Astrocyte (in vitro differentiated cells and primary cell): ENCODE results near the gene PCDHGA3. TPM values are rescaled to one million over a fixed set of nuclear protein-coding genes. Genes with fewer than 3 reads are reported as not detected.

Source experiments
- DNase-seq: peaks from one replicate; pipeline ENCODE4 v3.0.0-alpha.2; 2010; ENCODE audit warnings: low read depth
- FAIRE-seq: peaks from 2 replicates; lab custom pipeline; 2011; peaks lifted over from hg19 to GRCh38; lab: Jason Lieb, UNC
- H2AFZ ChIP-seq: 2 replicates; pipeline ENCODE4 v1.6.0; 2012; ENCODE audit warnings: low read depth, low read length, inconsistent platforms
- H3K27ac ChIP-seq: 2 replicates; pipeline ENCODE4 v1.5.1; 2011; ENCODE audit warnings: low read depth, low read length, inconsistent platforms
- H3K27me3 ChIP-seq: 2 replicates; pipeline ENCODE4 v1.6.0; 2011; ENCODE audit warnings: low read length, inconsistent platforms; ENCODE audit not compliant: insufficient read depth
- H3K36me3 ChIP-seq: 2 replicates; pipeline ENCODE4 v1.5.1; 2011; ENCODE audit warnings: low read length, inconsistent platforms; ENCODE audit not compliant: insufficient read depth
- H3K4me1 ChIP-seq: 2 replicates; pipeline ENCODE4 v1.5.1; 2011; ENCODE audit warnings: low read length, inconsistent platforms; ENCODE audit not compliant: insufficient read depth
- H3K4me2 ChIP-seq: 2 replicates; pipeline ENCODE4 v1.6.0; 2012; ENCODE audit warnings: low read length, inconsistent platforms
- H3K4me3 ChIP-seq: 2 replicates; pipeline ENCODE4 v1.5.1; 2011; ENCODE audit warnings: low read depth, mild to moderate bottlenecking, low read length, inconsistent platforms; ENCODE audit not compliant: insufficient read depth
- H3K79me2 ChIP-seq: 2 replicates; pipeline ENCODE4 v1.6.0; 2012; ENCODE audit warnings: mild to moderate bottlenecking, low read length, inconsistent platforms; ENCODE audit not compliant: insufficient read depth
- H3K9ac ChIP-seq: 2 replicates; pipeline ENCODE4 v1.6.0; 2012; ENCODE audit warnings: mild to moderate bottlenecking, low read length, inconsistent platforms
- H3K9me3 ChIP-seq: 2 replicates; pipeline ENCODE4 v1.5.1; 2012; ENCODE audit warnings: low read depth, mild to moderate bottlenecking, low read length, inconsistent platforms; ENCODE audit not compliant: insufficient read depth
- H4K20me1 ChIP-seq: 2 replicates; pipeline ENCODE4 v1.6.0; 2012; ENCODE audit warnings: low read length, inconsistent platforms; ENCODE audit not compliant: insufficient read depth
- H3K27ac Mint-ChIP-seq: one replicate; pipeline ENCODE4 v1.8.0; 2021; ENCODE audit warnings: mild to moderate bottlenecking, mixed read lengths; ENCODE audit not compliant: unreplicated experiment
- H3K27me3 Mint-ChIP-seq: one replicate; pipeline ENCODE4 v1.8.0; 2021; ENCODE audit warnings: low read depth, mixed read lengths; ENCODE audit not compliant: unreplicated experiment
- H3K36me3 Mint-ChIP-seq: one replicate; pipeline ENCODE4 v1.8.0; 2021; ENCODE audit warnings: low read depth, mixed read lengths; ENCODE audit not compliant: unreplicated experiment
- H3K4me1 Mint-ChIP-seq: one replicate; pipeline ENCODE4 v1.8.0; 2021; ENCODE audit warnings: low read depth, mixed read lengths; ENCODE audit not compliant: unreplicated experiment
- H3K4me3 Mint-ChIP-seq: one replicate; pipeline ENCODE4 v1.8.0; 2021; ENCODE audit warnings: mild to moderate bottlenecking, moderate library complexity, mixed read lengths; ENCODE audit not compliant: unreplicated experiment
- H3K9me3 Mint-ChIP-seq: one replicate; pipeline ENCODE4 v1.8.0; 2021; ENCODE audit warnings: mild to moderate bottlenecking, mixed read lengths; ENCODE audit not compliant: unreplicated experiment
- EZH2 ChIP-seq: IDR thresholded peaks from 2 replicates; pipeline ENCODE4 v1.6.1; 2012; ENCODE audit warnings: mild to moderate bottlenecking, low read length, inconsistent platforms; ENCODE audit not compliant: insufficient read depth
- total RNA-seq: library from RNA; stranded (reverse); gene quantifications from 2 replicates; pipeline ENCODE4 v1.2.1, GENCODE V29; 2021
- TF ChIP-seq, protein P1 (sequence below): IDR thresholded peaks from 2 replicates; pipeline ENCODE4 v1.5.1; 2011; ENCODE audit warnings: low read depth, mild to moderate bottlenecking, inconsistent platforms, low read length, moderate library complexity; ENCODE audit not compliant: insufficient read depth

The PCDHGA3 gene
- total RNA-seq, 1 donor from 2014 or later: 0.14 TPM

DNA sequence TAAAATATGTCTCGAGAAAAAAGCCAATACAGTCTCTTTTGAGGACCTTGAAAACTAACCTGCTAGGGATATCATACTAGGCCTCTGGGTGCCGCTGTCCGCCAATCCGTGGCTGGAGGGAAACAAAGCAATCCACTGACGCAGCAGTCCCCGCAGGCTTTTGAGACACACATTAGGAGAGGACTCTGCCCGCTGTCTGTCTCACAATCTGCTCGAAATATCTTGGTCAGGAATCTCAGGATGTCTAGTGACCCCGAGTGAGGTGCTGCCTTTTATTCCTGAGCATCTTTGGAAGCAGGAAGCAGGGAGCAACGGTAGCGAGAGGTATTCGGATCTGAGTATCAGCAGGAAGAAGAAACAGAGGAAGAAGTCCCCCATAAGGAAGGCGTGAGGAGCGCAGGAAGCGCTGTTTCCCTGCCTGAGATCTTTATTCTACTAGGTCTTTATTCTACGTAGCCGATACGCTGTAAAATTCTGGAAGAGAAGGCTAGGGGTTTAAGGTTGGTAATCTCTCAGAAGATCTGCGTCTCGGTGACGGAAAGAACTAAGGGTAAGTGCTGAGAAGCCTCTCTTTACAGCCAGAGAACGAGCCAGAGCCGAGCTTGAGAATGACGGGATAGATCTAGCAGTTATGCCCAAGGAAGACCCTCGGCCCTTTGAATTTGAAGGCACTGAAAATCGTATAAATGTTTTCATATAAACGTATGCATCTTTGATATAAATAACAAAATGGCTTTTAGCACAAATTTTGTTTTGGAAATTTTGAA is 17.4 kb upstream of the PCDHGA3 start:
- Mint-ChIP-seq H3K4me3 (peak overlapping the region; percentile 47), H3K27me3 (no peaks in the 10 kb centered on the region), H3K4me1 (no peaks in the 10 kb centered on the region), H3K27ac (no peak overlapping the region), H3K36me3 (no peaks in the 10 kb centered on the region), H3K9me3 (peaks cover 9% of the 10 kb centered on the region)
- Histone ChIP-seq H3K4me1 (no peaks in the 10 kb centered on the region), H3K4me2 (peak overlapping the region; percentile 93), H3K9ac (peak overlapping the region; percentile 80), H3K9me3 (peaks cover 16% of the 10 kb centered on the region), H3K27me3 (no peaks in the 10 kb centered on the region), H3K27ac (peak overlapping the region; percentile 31), H3K79me2 (no peaks in the 10 kb centered on the region), H2AFZ (peak overlapping the region; percentile 91), H3K36me3 (no peaks in the 10 kb centered on the region), H4K20me1 (no peaks in the 10 kb centered on the region), H3K4me3 (peak overlapping the region; percentile 66)
- FAIRE-seq (no peak), DNase-seq (peak; percentile 68)
- no peak for TF ChIP-seq EZH2
- TF ChIP-seq, protein P1, sequence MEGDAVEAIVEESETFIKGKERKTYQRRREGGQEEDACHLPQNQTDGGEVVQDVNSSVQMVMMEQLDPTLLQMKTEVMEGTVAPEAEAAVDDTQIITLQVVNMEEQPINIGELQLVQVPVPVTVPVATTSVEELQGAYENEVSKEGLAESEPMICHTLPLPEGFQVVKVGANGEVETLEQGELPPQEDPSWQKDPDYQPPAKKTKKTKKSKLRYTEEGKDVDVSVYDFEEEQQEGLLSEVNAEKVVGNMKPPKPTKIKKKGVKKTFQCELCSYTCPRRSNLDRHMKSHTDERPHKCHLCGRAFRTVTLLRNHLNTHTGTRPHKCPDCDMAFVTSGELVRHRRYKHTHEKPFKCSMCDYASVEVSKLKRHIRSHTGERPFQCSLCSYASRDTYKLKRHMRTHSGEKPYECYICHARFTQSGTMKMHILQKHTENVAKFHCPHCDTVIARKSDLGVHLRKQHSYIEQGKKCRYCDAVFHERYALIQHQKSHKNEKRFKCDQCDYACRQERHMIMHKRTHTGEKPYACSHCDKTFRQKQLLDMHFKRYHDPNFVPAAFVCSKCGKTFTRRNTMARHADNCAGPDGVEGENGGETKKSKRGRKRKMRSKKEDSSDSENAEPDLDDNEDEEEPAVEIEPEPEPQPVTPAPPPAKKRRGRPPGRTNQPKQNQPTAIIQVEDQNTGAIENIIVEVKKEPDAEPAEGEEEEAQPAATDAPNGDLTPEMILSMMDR: peak; percentile 50

DNA sequence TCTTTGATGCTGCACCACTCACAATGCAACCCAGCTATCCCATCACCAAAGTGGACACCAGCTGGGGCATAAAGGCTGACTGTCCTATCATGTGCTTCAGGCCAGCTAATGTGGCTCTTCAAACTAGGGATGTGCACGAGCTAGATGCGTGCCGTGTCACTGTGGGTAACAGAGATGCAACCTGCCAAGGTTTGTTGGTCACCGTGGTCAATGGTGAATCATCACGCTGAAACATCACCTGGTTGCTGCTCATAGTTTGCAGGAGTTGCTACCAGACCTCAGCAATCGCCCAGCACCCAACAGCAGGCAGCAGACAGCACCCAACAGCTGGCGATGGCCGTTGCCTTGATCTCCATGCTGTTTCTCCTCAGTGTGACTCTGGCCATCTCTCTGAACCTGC is 15.4 kb upstream of the PCDHGA3 start:
- TF ChIP-seq, protein P1: no peak
- TF ChIP-seq EZH2: no peak
- DNase-seq (no peak), FAIRE-seq (no peak)
- Mint-ChIP-seq H3K36me3 (no peaks in the 10 kb centered on the region), H3K4me3 (no peak overlapping the region), H3K9me3 (peaks cover 10% of the 10 kb centered on the region), H3K4me1 (no peaks in the 10 kb centered on the region), H3K27me3 (no peaks in the 10 kb centered on the region), H3K27ac (no peak overlapping the region)
- H4K20me1 ChIP-seq: no peaks in the 10 kb centered on the region
- H2AFZ ChIP-seq: no peak overlapping the region
- H3K4me3 ChIP-seq: no peak overlapping the region
- H3K9me3 ChIP-seq: peaks cover 25% of the 10 kb centered on the region
- no peak overlapping the region for H3K4me2 ChIP-seq
- H3K27me3 ChIP-seq: no peaks in the 10 kb centered on the region
- no peaks in the 10 kb centered on the region for H3K4me1 ChIP-seq
- no peaks in the 10 kb centered on the region for H3K36me3 ChIP-seq
- no peak overlapping the region for H3K9ac ChIP-seq
- H3K79me2 ChIP-seq: no peaks in the 10 kb centered on the region
- no peak overlapping the region for H3K27ac ChIP-seq
